Endodermal cell (in vitro differentiated cells): ENCODE results near the gene BMPR2. TPM values are rescaled to one million over a fixed set of nuclear protein-coding genes. Genes with fewer than 3 reads are reported as not detected.
A peak's percentile ranks its signal among the peaks of the same experiment; 100 is the strongest.
"Not testable (repeated sequence)": the region's sequence is repeated elsewhere in the genome, so short reads cannot be mapped to it uniquely, and the experiment has no call there.

Source experiments
- DNase-seq: peaks from one replicate; pipeline ENCODE4 v3.0.0-alpha.2; 2017
- H3K27ac ChIP-seq: 2 replicates; pipeline ENCODE4 v1.5.1; 2013; ENCODE audit warnings: mild to moderate bottlenecking, low read depth, low read length, moderate library complexity
- H3K27me3 ChIP-seq: 2 replicates; pipeline ENCODE4 v1.6.1; 2013; ENCODE audit warnings: mild to moderate bottlenecking, low read length, moderate library complexity; ENCODE audit not compliant: insufficient read depth, control insufficient read depth, poor library complexity, severe bottlenecking
- H3K36me3 ChIP-seq: 2 replicates; pipeline ENCODE4 v1.7.0; 2013; ENCODE audit warnings: mild to moderate bottlenecking, low read length, moderate library complexity; ENCODE audit not compliant: control insufficient read depth, insufficient read depth
- H3K4me1 ChIP-seq: one replicate; pipeline ENCODE4 v1.7.0; 2013; ENCODE audit warnings: low read length; ENCODE audit not compliant: control insufficient read depth, insufficient read depth
- H3K4me3 ChIP-seq: 2 replicates; pipeline ENCODE4 v1.5.1; 2013; ENCODE audit warnings: mild to moderate bottlenecking, low read length, moderate library complexity
- H3K9ac ChIP-seq: 2 replicates; pipeline ENCODE4 v1.6.1; 2013; ENCODE audit warnings: mild to moderate bottlenecking, low read length, moderate library complexity; ENCODE audit not compliant: poor library complexity, severe bottlenecking; ENCODE audit errors: extremely low read depth
- H3K9me3 ChIP-seq: 2 replicates; pipeline ENCODE4 v1.6.1; 2013; ENCODE audit warnings: mild to moderate bottlenecking, low read length, moderate library complexity; ENCODE audit not compliant: control insufficient read depth
- H3K27ac Mint-ChIP-seq: 2 replicates; pipeline ENCODE4 v1.8.0; 2020; ENCODE audit warnings: mixed read lengths
- H3K27me3 Mint-ChIP-seq: 2 replicates; pipeline ENCODE4 v1.8.0; 2021; ENCODE audit warnings: mild to moderate bottlenecking, mixed read lengths; ENCODE audit not compliant: insufficient read depth
- H3K36me3 Mint-ChIP-seq: 2 replicates; pipeline ENCODE4 v1.8.0; 2020; ENCODE audit warnings: low read depth, mixed read lengths
- H3K4me1 Mint-ChIP-seq: 2 replicates; pipeline ENCODE4 v1.8.0; 2020; ENCODE audit warnings: mixed read lengths
- H3K4me3 Mint-ChIP-seq: 2 replicates; pipeline ENCODE4 v1.8.0; 2020; ENCODE audit warnings: mild to moderate bottlenecking, moderate library complexity, mixed read lengths
- H3K9me3 Mint-ChIP-seq: 2 replicates; pipeline ENCODE4 v1.8.0; 2020; ENCODE audit warnings: mild to moderate bottlenecking, mixed read lengths
- WGBS, 2 experiments: methylation state at CpG; one replicate each; pipeline versions ENCODE4 v1.1.5 to v1.1.7; 2013; ENCODE audit warnings: missing lambda C conversion rate in 2 of 2, mixed read lengths in 1 of 2; ENCODE audit not compliant: insufficient coverage in 1 of 2, insufficient read length in 1 of 2; 5-methylcytosine and 5-hydroxymethylcytosine counted together
- total RNA-seq, 2 donors: library from RNA; stranded (reverse); fragmentation: NEBNext Ultra II Directional in 1 of 2; extraction: Animal tissue kit (Norgen Biotek cat#: 25700) in 1 of 2; gene quantifications; 2 replicates in 1 of 2; 3 replicates in 1 of 2; pipeline ENCODE4 v1.2.1, GENCODE V29; 2021
- TF ChIP-seq, protein P1 (sequence below): fragments of 200-600 bp; sonication (generic); conservative IDR thresholded peaks from 2 replicates; pipeline ENCODE4 v1.5.0; 2021; ENCODE audit warnings: antibody characterized with exemption, mild to moderate bottlenecking

The BMPR2 gene
- total RNA-seq, 2 donors from 2014 or later: 42.2 to 56.3 TPM

DNA sequence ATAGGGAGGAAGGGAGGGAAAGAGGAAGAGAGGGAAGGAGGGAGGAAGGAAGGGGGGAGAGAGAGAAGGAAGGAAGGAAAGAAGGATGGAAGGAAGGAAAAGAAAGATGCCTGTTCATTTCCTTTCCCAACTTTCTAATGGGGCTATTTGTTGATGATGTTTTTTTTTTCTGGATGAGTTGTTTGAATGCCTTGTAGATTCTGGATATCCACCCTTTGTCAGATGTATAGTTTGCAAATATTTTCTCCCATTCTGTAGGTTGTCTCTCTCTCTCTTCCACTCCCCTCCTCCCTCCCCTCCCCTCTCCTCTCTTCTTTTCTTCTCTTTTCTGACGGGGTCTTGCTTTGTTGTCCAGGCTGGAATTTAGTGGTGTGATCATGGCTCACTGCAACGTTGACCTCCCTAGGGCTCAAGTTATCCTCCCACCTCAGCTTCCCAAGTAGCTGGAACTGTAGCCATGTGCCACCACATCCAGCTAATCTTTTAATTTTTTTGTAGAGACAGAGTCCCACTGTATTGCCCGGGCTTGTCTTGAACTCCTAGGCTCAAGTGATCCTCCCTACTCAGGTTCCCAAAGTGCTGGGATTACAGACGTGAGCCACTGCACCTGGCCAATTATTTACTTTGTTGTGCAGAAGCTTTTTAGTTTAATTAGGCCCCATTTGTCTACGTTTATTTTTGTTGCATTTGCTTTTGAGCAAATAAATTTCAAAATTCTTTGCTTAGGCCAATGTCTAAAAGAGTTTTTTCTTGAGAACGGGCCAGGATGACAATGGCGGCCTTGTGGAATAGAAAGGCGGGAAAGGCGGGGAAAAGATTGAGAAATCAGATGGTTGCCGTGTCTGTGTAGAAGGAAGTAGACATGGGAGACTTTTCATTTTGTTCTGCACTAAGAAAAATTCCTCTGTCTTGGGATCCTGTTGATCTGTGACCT lies 201.4 kb downstream of the BMPR2 start:
- H3K36me3 Mint-ChIP-seq: peaks cover 3% of the 10 kb centered on the region
- Histone ChIP-seq H3K27me3 (no peaks in the 10 kb centered on the region), H3K4me1 (no peaks in the 10 kb centered on the region), H3K4me3 (no peak overlapping the region), H3K36me3 (no peaks in the 10 kb centered on the region), H3K9ac (no peak overlapping the region), H3K9me3 (no peaks in the 10 kb centered on the region), H3K27ac (no peak overlapping the region)
- no peak for DNase-seq
- no peaks in the 10 kb centered on the region for H3K27me3 Mint-ChIP-seq
- H3K4me3 Mint-ChIP-seq: no peak overlapping the region
- H3K27ac Mint-ChIP-seq: peak overlapping the region; percentile 64
- peaks cover 7% of the 10 kb centered on the region for H3K4me1 Mint-ChIP-seq
- 79 to 90% methylated on average over 4 to 9 of the region's 10 CpGs for WGBS, 2 experiments
- TF ChIP-seq, protein P1, sequence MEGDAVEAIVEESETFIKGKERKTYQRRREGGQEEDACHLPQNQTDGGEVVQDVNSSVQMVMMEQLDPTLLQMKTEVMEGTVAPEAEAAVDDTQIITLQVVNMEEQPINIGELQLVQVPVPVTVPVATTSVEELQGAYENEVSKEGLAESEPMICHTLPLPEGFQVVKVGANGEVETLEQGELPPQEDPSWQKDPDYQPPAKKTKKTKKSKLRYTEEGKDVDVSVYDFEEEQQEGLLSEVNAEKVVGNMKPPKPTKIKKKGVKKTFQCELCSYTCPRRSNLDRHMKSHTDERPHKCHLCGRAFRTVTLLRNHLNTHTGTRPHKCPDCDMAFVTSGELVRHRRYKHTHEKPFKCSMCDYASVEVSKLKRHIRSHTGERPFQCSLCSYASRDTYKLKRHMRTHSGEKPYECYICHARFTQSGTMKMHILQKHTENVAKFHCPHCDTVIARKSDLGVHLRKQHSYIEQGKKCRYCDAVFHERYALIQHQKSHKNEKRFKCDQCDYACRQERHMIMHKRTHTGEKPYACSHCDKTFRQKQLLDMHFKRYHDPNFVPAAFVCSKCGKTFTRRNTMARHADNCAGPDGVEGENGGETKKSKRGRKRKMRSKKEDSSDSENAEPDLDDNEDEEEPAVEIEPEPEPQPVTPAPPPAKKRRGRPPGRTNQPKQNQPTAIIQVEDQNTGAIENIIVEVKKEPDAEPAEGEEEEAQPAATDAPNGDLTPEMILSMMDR: no peak
- peaks cover 3% of the 10 kb centered on the region for H3K9me3 Mint-ChIP-seq

DNA sequence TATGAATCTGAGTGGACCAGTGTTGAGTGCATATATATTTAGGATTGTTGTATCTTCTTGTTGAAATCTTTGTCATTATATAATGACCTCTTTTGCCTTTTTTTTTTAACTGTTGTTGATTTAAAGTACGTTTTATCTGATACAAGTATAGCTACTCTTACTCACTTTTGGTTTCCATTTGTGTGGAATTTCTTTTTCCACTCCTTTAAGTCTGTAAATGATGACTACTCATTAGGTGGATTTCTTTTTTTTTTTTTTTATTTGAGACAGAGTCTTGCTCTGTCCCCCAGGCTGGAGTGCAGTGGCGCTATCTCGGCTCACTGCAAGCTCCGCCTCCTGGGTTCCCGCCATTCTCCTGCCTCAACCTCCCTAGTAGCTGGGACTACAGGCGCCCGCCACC lies 206.7 kb downstream of the BMPR2 start:
- H3K9me3 Mint-ChIP-seq, H3K9ac ChIP-seq, H3K27ac Mint-ChIP-seq, H3K27me3 ChIP-seq, DNase-seq, H3K27ac ChIP-seq, H3K4me3 Mint-ChIP-seq, H3K4me1 Mint-ChIP-seq, H3K27me3 Mint-ChIP-seq, H3K36me3 Mint-ChIP-seq, H3K36me3 ChIP-seq, H3K4me1 ChIP-seq, H3K4me3 ChIP-seq: not testable (repeated sequence)
- WGBS, 2 experiments: 83 to 98% methylated on average over 1 to 7 of the region's 7 CpGs
- H3K9me3 ChIP-seq: peaks cover 14% of the 10 kb centered on the region

DNA sequence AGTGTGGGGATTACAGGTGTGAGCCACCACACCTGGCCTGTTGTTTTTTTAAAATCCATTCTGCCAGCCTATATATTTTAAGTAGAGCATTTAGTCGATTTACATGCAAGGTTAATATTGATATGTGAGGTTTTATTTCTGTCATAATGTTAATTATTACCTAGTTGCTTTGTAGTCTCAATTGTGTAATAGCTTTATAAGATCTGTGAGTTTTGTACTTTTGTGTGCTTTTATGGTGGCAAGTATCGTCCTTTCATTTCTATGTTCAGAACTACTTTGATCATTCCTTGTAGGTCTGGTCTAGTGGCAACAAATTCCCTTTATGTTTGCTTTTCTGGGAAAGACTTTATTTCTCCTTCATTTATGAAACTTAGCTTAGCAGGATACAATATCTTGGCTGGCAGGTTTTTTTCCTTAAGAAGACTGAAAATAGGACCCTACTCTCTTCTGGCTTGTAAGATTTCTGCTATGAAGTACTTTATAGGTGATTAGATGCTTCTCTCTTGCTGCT lies 207.6 kb downstream of the BMPR2 start:
- 79 to 91% methylated on average over 2 of the region's 2 CpGs for WGBS, 2 experiments
- Mint-ChIP-seq H3K4me1 (peaks cover 9% of the 10 kb centered on the region), H3K9me3 (peaks cover 6% of the 10 kb centered on the region), H3K27me3 (no peaks in the 10 kb centered on the region), H3K4me3 (no peak overlapping the region), H3K27ac (no peak overlapping the region), H3K36me3 (peaks cover 2% of the 10 kb centered on the region)
- TF ChIP-seq, protein P1: no peak
- Histone ChIP-seq H3K27ac (no peak overlapping the region), H3K4me1 (no peaks in the 10 kb centered on the region), H3K9ac (no peak overlapping the region), H3K4me3 (no peak overlapping the region), H3K36me3 (no peaks in the 10 kb centered on the region), H3K9me3 (peaks cover 14% of the 10 kb centered on the region), H3K27me3 (no peaks in the 10 kb centered on the region)
- DNase-seq: no peak
